GM18858 (cell line): ENCODE results near the gene RFC4.
A peak's percentile ranks its signal among the peaks of the same experiment; 100 is the strongest.
"Not testable (repeated sequence)": the region's sequence is repeated elsewhere in the genome, so short reads cannot be mapped to it uniquely, and the experiment has no call there.

Experiments
- ATAC-seq: cut with Tn5 transposase; IDR thresholded peaks from one replicate; pipeline ENCODE4 v1.9.1; 2021; ENCODE audit not compliant: unreplicated experiment

Gene RFC4, protein sequence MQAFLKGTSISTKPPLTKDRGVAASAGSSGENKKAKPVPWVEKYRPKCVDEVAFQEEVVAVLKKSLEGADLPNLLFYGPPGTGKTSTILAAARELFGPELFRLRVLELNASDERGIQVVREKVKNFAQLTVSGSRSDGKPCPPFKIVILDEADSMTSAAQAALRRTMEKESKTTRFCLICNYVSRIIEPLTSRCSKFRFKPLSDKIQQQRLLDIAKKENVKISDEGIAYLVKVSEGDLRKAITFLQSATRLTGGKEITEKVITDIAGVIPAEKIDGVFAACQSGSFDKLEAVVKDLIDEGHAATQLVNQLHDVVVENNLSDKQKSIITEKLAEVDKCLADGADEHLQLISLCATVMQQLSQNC

DNA sequence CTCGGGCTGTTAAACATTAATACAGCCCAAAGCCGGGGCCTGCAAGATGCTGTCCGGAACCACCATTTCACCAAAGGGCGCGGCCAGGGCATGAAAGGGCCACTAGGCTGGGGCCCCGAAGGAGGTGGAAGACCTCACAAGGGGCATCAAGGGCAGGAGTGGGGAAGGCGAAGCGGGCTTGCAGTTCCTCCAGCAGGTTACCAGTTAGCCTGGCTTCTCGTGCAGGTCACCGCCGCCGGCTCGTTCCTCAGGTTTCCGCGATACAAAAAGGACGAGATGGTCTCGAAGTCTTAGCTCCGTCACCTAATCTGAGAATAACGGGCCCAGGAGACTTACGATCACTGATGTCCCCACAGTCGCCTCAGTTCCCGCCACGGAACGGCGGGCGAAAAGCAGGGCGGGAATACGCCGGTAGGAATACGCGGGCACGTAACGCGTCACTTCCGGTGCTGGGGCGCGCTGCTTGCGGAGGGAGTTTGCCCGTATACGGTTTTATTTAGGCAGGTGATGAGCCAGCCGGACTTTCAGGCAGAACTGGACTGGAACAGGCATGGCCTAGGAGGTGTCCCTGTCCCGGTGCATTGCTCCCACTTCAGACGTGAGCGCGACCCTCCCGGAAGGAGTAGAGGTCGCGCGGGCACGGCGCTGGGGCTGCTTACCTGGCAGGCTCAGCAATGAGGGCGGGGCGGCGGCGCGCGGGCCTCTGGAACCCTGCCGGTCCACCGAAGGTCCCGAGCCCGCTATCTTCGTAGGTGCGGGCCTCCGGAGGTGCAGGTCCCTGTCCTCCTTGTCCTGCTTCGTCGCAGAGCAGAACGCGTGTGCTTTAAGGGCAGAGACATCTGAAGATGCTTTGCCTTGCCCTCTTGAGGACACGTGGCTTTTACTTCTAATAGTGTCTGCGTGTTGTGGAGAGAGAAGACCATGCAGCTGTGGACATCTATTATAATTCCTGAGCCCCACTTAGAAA, at the start of gene RFC4:
RFC4 (minus strand) TSS at position 394 of the 967 bp plus-strand sequence. CDS start 1,769 bp downstream, outside the sequence.
- peak; percentile 82 for ATAC-seq

DNA sequence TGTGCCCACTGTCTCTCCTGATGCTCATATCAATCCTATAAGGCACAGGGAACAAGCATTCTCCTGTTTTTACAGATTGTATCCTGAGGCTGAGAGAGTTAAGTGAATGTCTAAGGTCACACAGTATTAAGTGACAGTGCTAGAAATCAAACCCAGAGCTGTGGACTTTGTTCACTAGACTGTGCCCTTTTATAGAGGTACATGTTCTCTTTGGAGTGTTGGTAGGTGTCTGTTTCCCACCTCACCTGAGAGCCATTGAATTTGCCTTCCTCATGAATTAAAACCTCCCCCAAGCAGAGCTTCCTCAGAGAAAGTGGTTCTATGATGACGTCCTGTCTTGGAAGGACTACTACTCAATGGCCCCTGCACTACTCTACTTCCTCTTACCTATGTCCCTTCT, 48.7 kb upstream of the RFC4 start:
- no peak for ATAC-seq

DNA sequence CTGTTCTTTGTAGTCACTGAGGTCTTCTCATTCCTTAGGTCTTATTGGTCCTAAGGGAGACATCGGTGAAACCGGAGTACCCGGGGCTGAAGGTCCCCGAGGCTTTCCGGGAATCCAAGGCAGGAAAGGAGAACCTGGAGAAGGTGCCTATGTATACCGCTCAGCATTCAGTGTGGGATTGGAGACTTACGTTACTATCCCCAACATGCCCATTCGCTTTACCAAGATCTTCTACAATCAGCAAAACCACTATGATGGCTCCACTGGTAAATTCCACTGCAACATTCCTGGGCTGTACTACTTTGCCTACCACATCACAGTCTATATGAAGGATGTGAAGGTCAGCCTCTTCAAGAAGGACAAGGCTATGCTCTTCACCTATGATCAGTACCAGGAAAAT, 47.9 kb upstream of the RFC4 start:
- ATAC-seq: no peak

DNA sequence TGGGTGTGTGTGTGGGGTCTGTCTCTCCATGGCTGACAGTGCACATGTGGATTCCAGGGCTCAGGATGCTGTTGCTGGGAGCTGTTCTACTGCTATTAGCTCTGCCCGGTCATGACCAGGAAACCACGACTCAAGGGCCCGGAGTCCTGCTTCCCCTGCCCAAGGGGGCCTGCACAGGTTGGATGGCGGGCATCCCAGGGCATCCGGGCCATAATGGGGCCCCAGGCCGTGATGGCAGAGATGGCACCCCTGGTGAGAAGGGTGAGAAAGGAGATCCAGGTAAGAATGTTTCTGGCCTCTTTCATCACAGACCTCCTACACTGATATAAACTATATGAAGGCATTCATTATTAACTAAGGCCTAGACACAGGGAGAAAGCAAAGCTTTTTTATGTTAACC, 46.7 kb upstream of the RFC4 start:
- ATAC-seq: no peak

DNA sequence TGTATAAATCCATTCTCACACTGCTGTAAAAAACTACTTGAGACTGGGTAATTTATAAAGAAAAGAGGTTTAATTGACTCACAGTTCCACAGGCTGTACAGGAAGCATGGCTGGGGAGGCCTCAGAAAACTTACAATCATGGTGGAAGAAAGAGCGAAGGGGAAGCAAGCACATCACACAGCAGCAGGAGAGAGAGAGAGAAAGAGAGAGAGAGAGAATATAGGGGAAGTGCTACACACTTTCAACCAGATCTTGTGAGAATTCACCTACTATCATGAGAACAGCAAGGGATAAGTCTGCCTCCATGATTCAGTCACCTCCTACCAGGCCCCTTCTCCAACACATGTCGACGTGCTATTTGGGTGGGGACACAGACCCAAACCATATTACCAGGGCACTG, 45.6 kb upstream of the RFC4 start:
- not testable (repeated sequence) for ATAC-seq

DNA sequence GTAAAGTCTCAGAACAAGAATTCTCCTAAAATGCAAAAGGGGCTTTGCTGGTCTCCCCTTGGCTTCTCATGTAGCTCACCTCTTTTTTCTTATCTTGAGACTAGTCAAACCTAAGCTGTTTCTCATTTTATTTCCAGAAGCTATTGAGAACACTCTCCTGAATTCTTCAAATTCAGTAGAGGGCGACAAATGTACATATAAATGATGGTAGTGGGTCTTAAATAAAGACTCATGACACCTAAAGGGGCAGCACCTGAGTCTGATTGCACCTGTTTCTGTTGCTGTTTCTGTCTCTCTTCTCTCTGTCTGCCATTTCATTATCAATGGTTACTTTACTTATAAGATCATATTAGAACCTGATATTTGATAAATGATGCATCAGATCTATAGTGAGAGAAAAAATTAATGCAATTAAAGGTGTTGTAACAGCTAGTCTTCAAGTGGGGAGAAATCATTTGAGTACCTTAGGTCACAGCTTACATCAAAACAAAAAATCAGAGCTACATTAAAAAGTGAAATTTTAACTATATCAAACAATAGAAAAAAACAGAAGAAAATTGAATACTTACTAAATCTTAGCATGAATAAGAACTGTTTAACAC, 43.2 kb upstream of the RFC4 start:
- no peak for ATAC-seq

DNA sequence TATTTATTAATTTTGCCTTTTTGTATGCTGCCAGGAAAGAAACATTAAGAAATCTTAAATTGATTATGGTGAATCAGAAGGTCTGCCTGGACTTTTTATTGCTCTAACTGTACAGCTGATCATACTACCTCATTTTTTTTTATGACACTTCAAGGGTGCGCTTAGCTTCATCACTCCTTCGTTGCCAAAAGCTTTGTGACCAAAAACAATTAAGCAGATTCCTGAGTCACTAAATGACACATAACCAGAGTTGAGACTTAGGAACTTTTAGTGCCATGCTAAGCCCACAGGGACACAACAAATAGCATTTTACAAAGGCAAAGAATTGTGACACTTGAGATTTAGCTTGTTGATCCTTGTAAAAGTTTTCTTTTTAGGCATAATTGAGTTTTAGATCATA, 41.2 kb upstream of the RFC4 start:
- no peak for ATAC-seq

DNA sequence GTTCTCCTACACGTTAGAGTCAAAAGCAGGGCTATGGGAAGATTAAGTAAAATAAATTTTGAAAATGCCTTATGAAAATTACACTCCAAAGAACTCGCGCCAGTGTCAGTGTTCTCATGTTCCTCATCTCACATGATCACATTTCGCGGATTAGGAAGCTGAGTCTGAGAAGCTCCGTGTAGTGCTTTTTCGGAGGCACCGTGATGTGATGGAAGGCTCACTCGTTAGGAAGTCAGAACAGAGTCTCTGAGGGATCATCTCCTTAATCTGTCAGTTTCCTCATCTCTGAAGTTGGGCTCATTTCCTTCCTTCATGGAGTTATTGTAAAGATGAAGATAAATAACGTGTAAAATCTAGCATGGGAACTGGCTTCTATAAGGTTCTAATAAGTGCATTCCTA, 39.5 kb upstream of the RFC4 start:
- ATAC-seq: no peak

DNA sequence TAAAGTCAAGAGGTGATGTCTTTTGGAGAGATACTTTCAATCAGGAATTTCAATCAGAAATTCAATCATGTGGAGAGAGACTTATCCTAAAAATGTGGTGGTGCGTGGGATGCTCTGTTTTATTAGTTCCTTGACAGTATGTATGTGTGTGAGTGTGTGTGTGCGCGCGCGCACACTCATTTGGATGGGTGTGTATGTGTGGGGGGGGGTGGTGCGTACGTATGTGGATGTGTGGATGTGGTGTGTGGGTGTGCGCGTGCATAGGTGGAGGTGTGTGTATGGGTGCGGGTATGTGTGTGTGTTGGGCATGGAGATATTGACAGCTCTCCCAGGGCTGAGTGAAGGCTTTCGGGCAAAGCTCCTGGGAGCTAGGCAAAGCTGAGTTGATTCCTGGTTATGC, 38.6 kb upstream of the RFC4 start:
- no peak for ATAC-seq

DNA sequence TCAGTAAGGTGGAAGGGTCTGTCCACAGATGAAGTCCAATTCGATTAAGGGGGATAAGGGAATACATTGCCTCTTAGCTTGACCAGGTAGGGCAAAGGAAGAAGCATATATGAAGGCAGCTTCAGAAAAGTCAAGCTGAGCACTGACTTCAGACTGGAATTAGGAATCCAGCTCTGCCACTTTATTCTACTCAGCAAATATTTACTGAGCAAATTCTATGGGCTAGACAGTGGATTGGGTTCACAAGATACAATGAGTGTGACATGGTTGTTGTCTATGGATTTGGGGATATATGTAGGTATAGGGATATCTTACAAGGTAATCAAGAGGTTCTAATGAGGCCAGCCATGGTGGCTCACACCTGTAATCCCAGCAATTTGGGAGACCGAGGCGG, 36.8 kb upstream of the RFC4 start:
- no peak for ATAC-seq

DNA sequence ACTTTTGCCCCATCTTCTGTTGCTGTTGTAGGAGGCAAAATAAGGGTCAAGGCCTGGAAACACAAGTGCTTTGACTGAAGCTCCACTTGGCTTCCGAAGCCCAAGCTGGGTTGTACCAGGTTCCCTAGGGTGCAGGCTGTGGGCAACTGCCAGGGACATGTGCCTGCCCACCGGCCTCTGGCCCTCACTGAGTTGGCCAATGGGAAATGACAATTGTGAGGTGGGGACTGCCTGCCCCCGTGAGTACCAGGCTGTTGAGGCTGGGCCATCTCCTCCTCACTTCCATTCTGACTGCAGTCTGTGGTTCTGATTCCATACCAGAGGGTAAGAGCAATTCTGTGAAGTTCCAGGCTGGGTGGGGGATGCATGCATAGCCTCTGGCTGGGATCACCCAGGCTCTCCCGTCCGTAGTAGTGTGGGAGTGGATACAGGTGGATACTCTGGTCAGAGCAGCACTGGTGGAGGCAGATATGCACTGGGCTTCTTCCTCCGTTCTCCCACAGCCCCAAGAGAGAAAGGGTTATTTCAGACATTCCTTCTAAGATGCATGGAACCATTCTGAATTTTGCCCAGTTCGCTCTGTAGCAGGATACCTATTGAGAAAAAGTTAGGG, 36.2 kb upstream of the RFC4 start, which contains the start of gene ADIPOQ:
ADIPOQ (plus strand) TSS at position 285 of the 613 bp plus-strand sequence. CDS start 10,349 bp downstream, outside the sequence.
- no peak for ATAC-seq

DNA sequence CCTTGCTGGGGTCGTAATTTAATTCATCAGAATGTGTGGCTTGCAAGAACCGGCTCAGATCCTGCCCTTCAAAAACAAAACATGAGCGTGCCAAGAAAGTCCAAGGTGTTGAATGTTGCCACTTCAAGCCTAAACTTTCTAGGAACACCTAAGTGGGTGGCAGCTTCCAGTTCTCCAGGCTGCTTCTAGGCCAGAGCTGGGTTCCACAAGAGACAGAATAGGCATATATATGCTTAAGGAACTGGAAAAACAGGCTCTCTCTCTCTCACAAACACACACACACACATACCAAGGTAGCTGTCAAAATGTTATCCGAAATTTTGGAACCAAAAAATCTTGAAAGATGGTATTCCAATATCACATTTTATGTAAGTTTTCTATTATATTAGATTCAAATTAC, 35.3 kb upstream of the RFC4 start:
- ATAC-seq: no peak

DNA sequence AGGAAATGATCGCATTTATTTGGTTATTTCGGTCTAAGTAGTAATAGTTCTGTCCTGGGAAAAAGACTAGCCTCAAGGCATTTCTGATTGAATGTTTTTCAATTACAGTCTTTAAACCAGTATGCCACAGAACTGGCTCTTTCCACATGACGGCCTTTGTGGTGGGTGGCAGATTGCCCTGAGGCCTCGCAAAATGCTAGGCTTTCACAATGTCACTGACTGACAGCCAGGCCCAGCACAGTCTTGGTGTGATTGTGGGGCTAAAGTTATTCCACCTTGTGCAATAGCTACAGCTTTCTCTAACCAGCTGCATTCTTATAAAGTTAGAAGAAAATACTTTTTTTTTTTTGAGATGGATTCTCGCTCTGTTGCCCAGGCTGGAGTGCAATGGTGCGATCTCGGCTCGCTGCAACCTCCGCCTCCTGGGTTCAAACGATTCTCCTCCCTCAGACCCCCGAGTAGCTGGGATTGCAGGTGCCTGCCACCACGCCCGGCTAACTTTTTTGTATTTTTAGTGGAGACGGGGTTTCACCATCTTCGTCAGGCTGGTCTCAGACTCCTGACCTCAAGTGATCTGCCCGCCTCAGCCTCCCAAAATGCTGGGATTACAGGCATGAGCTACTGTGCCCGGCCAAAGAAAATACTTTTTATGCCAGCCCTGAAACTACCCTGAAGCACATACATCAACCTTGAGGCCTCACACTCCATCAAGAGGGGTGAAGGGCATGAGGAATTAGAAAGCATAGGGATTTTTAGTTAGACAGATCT, 33.8 kb upstream of the RFC4 start:
- no peak for ATAC-seq

DNA sequence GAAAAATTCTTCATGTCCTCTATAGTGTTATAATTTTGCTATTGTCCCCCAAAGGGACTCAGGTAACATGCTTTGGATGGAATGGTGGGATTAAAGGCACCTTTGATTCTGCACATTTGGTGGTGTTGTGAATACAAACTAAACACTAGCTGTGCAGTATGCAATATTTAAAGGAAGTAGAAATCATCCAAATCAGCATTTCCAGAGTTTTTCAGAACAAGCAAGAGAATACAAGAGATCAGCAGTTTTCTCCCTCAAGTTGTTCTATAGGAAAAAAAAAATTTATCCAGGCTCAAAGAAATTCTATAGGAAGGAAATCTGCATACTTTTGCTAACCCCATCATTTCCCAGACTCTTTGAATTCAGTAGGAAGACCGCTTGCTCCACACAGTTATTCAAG, 26.0 kb upstream of the RFC4 start:
- no peak for ATAC-seq

DNA sequence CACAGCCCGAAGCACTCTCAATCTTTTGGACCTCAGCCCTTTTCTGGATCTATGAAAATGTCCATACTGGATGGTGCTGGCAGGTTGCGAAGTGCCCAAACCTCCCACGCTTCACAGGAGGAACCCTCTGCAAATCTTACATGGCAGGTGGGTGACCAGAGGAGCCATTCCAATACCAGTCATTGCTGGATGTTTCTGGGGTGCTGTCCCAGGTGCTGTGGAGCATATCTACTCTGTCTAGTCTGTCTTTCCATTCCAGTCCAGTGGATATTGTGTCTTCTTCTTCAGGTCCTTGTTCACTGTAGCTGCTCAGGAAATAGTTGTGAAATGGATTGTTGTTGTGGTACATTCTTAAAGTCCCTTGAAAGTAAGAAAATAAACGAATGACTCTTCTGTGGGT, 25.5 kb upstream of the RFC4 start:
- ATAC-seq: no peak

DNA sequence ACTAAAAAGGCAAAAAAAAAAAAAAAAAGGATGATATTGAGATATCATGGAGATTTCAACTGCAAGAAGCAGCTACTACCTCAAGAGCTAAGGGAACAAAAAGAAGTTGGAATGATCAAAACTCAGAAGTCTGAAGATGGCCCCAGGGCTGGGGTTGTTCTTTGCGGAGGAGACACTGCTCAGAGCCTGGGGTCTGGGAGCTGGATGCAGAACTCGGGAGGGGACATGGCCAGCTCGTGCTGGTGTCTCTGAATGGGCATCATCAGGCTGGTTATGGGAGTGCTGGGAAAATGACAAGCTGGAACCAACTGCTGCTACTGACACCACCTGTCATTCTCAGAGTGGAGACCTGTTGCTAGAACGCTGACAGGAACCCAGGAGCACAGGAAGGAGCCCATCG, 22.1 kb upstream of the RFC4 start:
- ATAC-seq: no peak

DNA sequence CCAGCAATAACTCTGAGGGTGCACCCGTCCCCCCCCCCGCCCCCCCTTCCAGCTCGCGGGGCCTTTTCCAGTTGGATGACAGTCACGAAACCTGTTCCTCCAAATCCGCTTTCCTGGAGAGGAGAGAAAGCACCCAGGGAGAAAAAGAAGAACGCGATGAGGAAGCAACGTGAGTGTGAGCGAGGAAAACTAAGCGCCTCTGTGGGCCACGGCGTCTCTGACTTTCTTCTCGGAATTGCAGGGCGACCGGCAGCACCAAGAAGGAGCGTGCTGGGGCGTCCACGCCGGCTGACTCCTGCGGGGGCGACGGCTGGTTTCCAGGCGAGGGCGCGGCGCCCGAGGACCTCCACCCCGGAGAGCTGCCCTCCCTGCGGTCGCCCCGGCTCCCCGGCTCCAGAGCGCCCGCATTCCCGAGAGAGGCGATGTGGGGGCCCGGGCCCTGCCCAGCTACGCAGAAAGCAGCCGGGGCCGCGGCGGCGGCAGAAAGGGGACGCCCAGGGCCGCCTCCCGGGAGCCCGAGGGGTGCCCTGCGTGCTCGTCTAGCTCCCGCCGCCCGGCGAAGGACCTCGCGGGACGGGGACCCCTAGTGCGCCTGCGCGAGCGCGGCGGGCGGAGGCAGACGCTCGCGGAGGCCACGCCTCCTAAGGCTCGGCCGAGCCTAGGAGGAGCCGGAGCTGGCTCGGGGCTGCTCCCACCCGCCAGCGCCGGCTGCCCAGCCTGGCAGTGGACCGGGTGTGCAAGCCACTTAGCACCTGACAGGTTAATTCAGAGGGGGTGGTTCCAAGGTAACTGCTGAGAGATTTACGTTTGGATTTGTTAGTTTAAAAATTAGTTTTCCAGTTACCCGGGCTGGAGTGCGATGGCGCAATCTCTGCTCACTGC, 20.9 kb upstream of the RFC4 start:
- peak; percentile 90 for ATAC-seq

DNA sequence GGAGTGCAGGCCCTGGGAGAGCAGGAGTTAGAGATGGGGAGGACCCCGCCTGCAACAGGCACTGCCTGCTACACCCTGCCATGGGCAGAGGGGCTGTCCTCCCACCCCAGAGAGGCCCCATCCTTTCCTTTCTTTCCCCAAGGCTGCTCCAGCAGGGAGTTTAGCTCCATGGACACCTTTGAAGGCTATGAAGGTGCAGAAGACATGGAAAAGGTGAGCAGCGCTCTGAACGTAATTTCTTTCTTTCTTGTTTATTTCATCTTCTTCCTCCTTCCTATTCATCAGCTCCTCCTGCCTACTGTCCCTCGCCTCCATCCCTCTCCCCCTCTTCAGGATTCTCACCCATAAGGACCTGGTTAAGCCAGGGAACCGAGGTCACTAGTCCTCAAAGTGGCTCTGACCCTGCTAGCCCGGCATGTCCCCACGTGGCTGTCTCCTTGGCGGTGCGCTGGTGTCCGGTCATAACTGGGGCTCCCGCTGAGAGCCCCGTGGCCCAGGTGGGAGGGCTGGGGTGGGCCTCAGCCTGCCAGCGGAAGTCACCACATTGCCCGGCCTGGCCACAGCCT, 20.2 kb upstream of the RFC4 start:
- ATAC-seq: no peak

DNA sequence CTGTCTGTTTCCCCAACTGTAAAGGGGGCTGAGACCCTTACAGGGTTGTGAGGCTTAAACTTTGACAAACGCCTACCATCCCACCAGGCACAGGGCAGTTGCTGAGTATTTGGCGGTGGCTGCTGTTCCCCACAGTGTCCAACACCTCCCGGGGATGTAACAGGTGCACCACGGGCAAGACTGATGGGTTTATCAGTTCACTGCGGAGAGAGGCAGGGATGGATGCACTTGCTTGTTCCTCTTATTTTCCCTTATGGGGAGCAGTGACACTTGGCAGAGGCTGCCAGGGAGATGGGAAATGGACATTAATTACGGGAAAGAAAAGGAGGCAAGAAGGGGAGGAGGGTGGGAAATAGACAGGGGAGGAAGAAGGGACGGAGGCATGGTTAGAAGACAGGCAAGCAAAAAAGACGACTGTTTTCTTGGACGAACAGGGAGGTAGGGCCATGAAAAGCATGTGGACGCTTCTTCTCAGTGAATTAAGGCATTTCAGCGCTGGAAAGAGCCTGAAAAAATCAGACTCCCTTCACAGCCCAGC, 19.7 kb upstream of the RFC4 start:
- no peak for ATAC-seq
